ENCODE measurements around the gene SYNE1. TPM values are rescaled to one million over a fixed set of nuclear protein-coding genes. Genes with fewer than 3 reads are reported as not detected.

The SYNE1 gene
- total and polyA plus RNA-seq, 2 of the 8 experiments (the other 6 are each of a cell fraction or from before 2014, with no cell fraction given) = 2.8 to 5.5 TPM

- TF ChIP-seq BCL11A (IDR thresholded peaks at IDR 0.05; ENCODE audit: low read depth in 2 of 2, low read length in 2 of 2) (no peak), JUN (IDR thresholded peaks at IDR 0.05; ENCODE audit: low read depth, low read length) (no peak)
Observed at GRCh38 chr6:152399399-152399798, 237.8 kb downstream of the SYNE1 start (continued).

Data from H1 (cell line).